ENCODE measurements around the gene MAP6. TPM values are rescaled to one million over a fixed set of nuclear protein-coding genes. Genes with fewer than 3 reads are reported as not detected.
"Not testable (repeated sequence)": the region's sequence is repeated elsewhere in the genome, so short reads cannot be mapped to it uniquely, and the experiment has no call there.

MAP6 gene
- total RNA-seq, 1 experiment from 2014 or later = not detected

GRCh38 chr11:75592715-75593114, 76.1 kb downstream of the MAP6 start:
- DNase-seq (ENCODE audit: low read depth) = peak; percentile 73

- no peak for DNase-seq (ENCODE audit: low read depth)
These were observed 76.9 kb downstream of the MAP6 start for GRCh38 chr11:75591966-75592365.

- no peak for DNase-seq (ENCODE audit: low read depth)
These were observed 77.5 kb downstream of the MAP6 start for GRCh38 chr11:75591371-75591770.

- no peak for DNase-seq (ENCODE audit: low read depth)
These were observed 78.9 kb downstream of the MAP6 start for GRCh38 chr11:75589933-75590332.

- DNase-seq (ENCODE audit: low read depth) = no peak
These were observed 79.8 kb downstream of the MAP6 start for GRCh38 chr11:75589051-75589450.

GRCh38 chr11:75588051-75588481, 80.8 kb downstream of the MAP6 start:
- DNase-seq (ENCODE audit: low read depth) = no peak

- DNase-seq (ENCODE audit: low read depth) = no peak
These were observed 82.4 kb downstream of the MAP6 start for GRCh38 chr11:75586395-75586794.

GRCh38 chr11:75585293-75585670, 83.6 kb downstream of the MAP6 start:
- no peak for DNase-seq (ENCODE audit: low read depth)

- DNase-seq (ENCODE audit: low read depth) = not testable (repeated sequence)
These were observed 84.1 kb downstream of the MAP6 start for GRCh38 chr11:75584659-75585292.

GRCh38 chr11:75583718-75584658, 84.8 kb downstream of the MAP6 start:
- DNase-seq (ENCODE audit: low read depth) = peak; percentile 62

GRCh38 chr11:75582895-75583717, 85.7 kb downstream of the MAP6 start:
- DNase-seq (ENCODE audit: low read depth) = peak; percentile 67

GRCh38 chr11:75582506-75582894, 86.3 kb downstream of the MAP6 start:
- DNase-seq (ENCODE audit: low read depth) = no peak

GRCh38 chr11:75579841-75580240, 89.0 kb downstream of the MAP6 start:
- DNase-seq (ENCODE audit: low read depth) = no peak

- no peak for DNase-seq (ENCODE audit: low read depth)
These were observed 89.9 kb downstream of the MAP6 start for GRCh38 chr11:75578977-75579376.

- DNase-seq (ENCODE audit: low read depth) = no peak
These were observed 91.6 kb downstream of the MAP6 start for GRCh38 chr11:75577207-75577606.

- no peak for DNase-seq (ENCODE audit: low read depth)
These were observed 92.3 kb downstream of the MAP6 start for GRCh38 chr11:75576499-75576918.

- DNase-seq (ENCODE audit: low read depth) = no peak
These were observed 92.8 kb downstream of the MAP6 start for GRCh38 chr11:75576017-75576416.

- DNase-seq (ENCODE audit: low read depth) = no peak
These were observed 93.9 kb downstream of the MAP6 start for GRCh38 chr11:75574698-75575602.

- DNase-seq (ENCODE audit: low read depth) = no peak
These were observed 96.1 kb downstream of the MAP6 start for GRCh38 chr11:75572744-75573143.

- no peak for DNase-seq (ENCODE audit: low read depth)
These were observed 97.2 kb downstream of the MAP6 start for GRCh38 chr11:75571625-75572024.
